OCI-LY1 (cell line): ENCODE results near the gene ELOA2.

Experiments
- EZH2 ChIP-seq: fragments of 200-600 bp; sonication (generic), shearing (Covaris generic); IDR thresholded peaks from 2 replicates; pipeline ENCODE4 v1.8.0; 2017; ENCODE audit warnings: borderline replicate concordance, mixed run types, mild to moderate bottlenecking, antibody characterized with exemption, low read length, moderate library complexity, mixed read lengths
- TF ChIP-seq, protein P1 (sequence below): fragments of 200-600 bp; sonication (generic), shearing (Covaris generic); IDR thresholded peaks from 2 replicates; pipeline ENCODE4 v1.5.1; 2017; ENCODE audit warnings: mild to moderate bottlenecking, antibody characterized with exemption, low read length, moderate library complexity, mixed read lengths

DNA sequence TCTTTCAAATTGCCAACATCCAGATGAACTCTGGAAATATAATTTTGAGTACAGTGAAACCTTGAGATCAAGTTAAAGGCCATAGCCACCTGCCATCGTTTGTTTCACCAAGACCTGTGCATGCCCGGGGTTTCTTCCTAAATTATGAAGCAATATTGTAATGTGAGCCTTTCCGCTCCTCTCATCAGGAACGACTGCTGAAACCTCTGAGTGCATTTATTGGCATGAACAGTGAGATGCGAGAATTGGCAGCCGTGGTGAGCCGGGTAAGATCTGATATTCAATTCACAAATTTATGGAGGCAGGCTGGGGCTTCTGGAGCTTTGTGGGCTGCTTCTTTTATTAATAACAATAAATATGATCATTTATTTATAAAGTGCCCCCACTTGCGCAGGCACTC, 27.7 kb upstream of the ELOA2 start:
- TF ChIP-seq, protein P1, sequence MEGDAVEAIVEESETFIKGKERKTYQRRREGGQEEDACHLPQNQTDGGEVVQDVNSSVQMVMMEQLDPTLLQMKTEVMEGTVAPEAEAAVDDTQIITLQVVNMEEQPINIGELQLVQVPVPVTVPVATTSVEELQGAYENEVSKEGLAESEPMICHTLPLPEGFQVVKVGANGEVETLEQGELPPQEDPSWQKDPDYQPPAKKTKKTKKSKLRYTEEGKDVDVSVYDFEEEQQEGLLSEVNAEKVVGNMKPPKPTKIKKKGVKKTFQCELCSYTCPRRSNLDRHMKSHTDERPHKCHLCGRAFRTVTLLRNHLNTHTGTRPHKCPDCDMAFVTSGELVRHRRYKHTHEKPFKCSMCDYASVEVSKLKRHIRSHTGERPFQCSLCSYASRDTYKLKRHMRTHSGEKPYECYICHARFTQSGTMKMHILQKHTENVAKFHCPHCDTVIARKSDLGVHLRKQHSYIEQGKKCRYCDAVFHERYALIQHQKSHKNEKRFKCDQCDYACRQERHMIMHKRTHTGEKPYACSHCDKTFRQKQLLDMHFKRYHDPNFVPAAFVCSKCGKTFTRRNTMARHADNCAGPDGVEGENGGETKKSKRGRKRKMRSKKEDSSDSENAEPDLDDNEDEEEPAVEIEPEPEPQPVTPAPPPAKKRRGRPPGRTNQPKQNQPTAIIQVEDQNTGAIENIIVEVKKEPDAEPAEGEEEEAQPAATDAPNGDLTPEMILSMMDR = no peak
- TF ChIP-seq EZH2 = no peak
